NCI-H146 (cell line): Measurements from ENCODE around the gene SEZ6L.

Experiments used
- DNase-seq: peaks from one replicate; lab custom pipeline; 2025; lab: John Stamatoyannopoulos, UW

The SEZ6L gene

GRCh38 chr22:26169315-26170111 lies at the start of gene SEZ6L:
Gene SEZ6L (plus strand): TSS chr22:26169462. CDS start chr22:26169670, 208 bp downstream.
- peak; percentile 69 for DNase-seq

GRCh38 chr22:26122920-26123468 lies 46.3 kb upstream of the SEZ6L start:
- no peak for DNase-seq

GRCh38 chr22:26124991-26125725 lies 44.1 kb upstream of the SEZ6L start:
- peak; percentile 83 for DNase-seq

- no peak for DNase-seq
These were observed 42.1 kb upstream of the SEZ6L start for GRCh38 chr22:26127126-26127525.

GRCh38 chr22:26127556-26127955 lies 41.7 kb upstream of the SEZ6L start:
- DNase-seq = no peak

GRCh38 chr22:26131589-26132154 lies 37.6 kb upstream of the SEZ6L start:
- DNase-seq = no peak

- DNase-seq = no peak
These were observed 34.5 kb upstream of the SEZ6L start for GRCh38 chr22:26134654-26135330.

- no peak for DNase-seq
These were observed 33.5 kb upstream of the SEZ6L start for GRCh38 chr22:26135806-26136205.

- no peak for DNase-seq
These were observed 30.0 kb upstream of the SEZ6L start for GRCh38 chr22:26139310-26139709.

- no peak for DNase-seq
These were observed 27.4 kb upstream of the SEZ6L start for GRCh38 chr22:26141831-26142230.

GRCh38 chr22:26143806-26144325 lies 25.4 kb upstream of the SEZ6L start:
- no peak for DNase-seq

GRCh38 chr22:26159886-26160285 lies 9.4 kb upstream of the SEZ6L start:
- DNase-seq = no peak

- peak; percentile 57 for DNase-seq
These were observed 7.5 kb upstream of the SEZ6L start for GRCh38 chr22:26161746-26162145.

- DNase-seq = no peak
These were observed 6.3 kb upstream of the SEZ6L start for GRCh38 chr22:26162926-26163325.

GRCh38 chr22:26164174-26164573 lies 5.1 kb upstream of the SEZ6L start:
- DNase-seq = no peak

- no peak for DNase-seq
These were observed 871 bp upstream of the SEZ6L start for GRCh38 chr22:26168330-26168851.

GRCh38 chr22:26168939-26169314 lies 335 bp upstream of the SEZ6L start:
- no peak for DNase-seq

GRCh38 chr22:26170112-26170492 lies 840 bp downstream of the SEZ6L start:
- peak; percentile 46 for DNase-seq

- DNase-seq = peak; percentile 53
These were observed 1.7 kb downstream of the SEZ6L start for GRCh38 chr22:26170795-26171580.

- DNase-seq = peak; percentile 73
These were observed 3.2 kb downstream of the SEZ6L start for GRCh38 chr22:26172389-26172990.
